Neural cell (in vitro differentiated cells): ENCODE measurements around the gene RBM6. TPM values are rescaled to one million over a fixed set of nuclear protein-coding genes. Genes with fewer than 3 reads are reported as not detected.

ENCODE experiments used
- H2AFZ ChIP-seq: fragments of 200-600, 300-800 bp; sonication (generic), shearing (Covaris generic); 2 replicates; pipeline ENCODE4 v1.6.0; 2014; ENCODE audit warnings: low read depth, mild to moderate bottlenecking, antibody characterized with exemption, low read length, moderate library complexity
- H3F3A ChIP-seq: fragments of 200-600 bp; shearing (Covaris generic); 2 replicates; pipeline ENCODE4 v1.6.1; 2016; ENCODE audit warnings: mild to moderate bottlenecking, moderate library complexity, mixed read lengths, antibody characterized with exemption, low read length; ENCODE audit not compliant: insufficient read depth, poor library complexity, severe bottlenecking
- H3K27ac ChIP-seq: fragments of 200-600, 300-800 bp; sonication (generic), shearing (Covaris generic); 2 replicates; pipeline ENCODE4 v1.5.1; 2014; ENCODE audit warnings: mild to moderate bottlenecking, low read length, moderate library complexity
- H3K27me3 ChIP-seq: fragments of 300-800, 200-600 bp; sonication (generic), shearing (Covaris generic); 2 replicates; pipeline ENCODE4 v1.6.0; 2014; ENCODE audit warnings: mild to moderate bottlenecking, low read depth, low read length, moderate library complexity; ENCODE audit not compliant: insufficient read depth
- H3K36me3 ChIP-seq: fragments of 300-800, 200-600 bp; sonication (generic), shearing (Covaris generic); 2 replicates; pipeline ENCODE4 v1.5.1; 2014; ENCODE audit warnings: mild to moderate bottlenecking, antibody characterized with exemption, low read length, moderate library complexity; ENCODE audit not compliant: insufficient read depth
- H3K4me2 ChIP-seq: fragments of 300-800, 200-600 bp; sonication (generic), shearing (Covaris generic); 2 replicates; pipeline ENCODE4 v1.6.0; 2014; ENCODE audit warnings: mild to moderate bottlenecking, low read length
- H3K4me3 ChIP-seq: fragments of 300-800, 200-600 bp; sonication (generic), shearing (Covaris generic); 2 replicates; pipeline ENCODE4 v1.5.1; 2014; ENCODE audit warnings: mild to moderate bottlenecking, low read length, moderate library complexity
- H3K79me2 ChIP-seq: fragments of 200-600 bp; shearing (Covaris generic); replicated peaks from 2 replicates; pipeline ENCODE4 v1.6.0; 2014; ENCODE audit warnings: mild to moderate bottlenecking, low read length, moderate library complexity; ENCODE audit not compliant: insufficient read depth
- H3K9ac ChIP-seq: fragments of 300-800, 200-600 bp; sonication (generic), shearing (Covaris generic); 2 replicates; pipeline ENCODE4 v1.6.1; 2016; ENCODE audit warnings: mild to moderate bottlenecking, low read length, mixed read lengths
- H3K9me2 ChIP-seq: fragments of 200-600 bp; shearing (Covaris generic); 2 replicates; pipeline ENCODE4 v1.6.1; 2016; ENCODE audit warnings: mild to moderate bottlenecking, low read length, mixed read lengths; ENCODE audit not compliant: insufficient read depth
- H3K9me3 ChIP-seq: fragments of 200-600, 300-800 bp; sonication (generic), shearing (Covaris generic); 2 replicates; pipeline ENCODE4 v1.6.1; 2016; ENCODE audit warnings: mild to moderate bottlenecking, mixed run types, low read length, moderate library complexity, mixed read lengths
- H4K20me1 ChIP-seq: fragments of 200-600 bp; shearing (Covaris generic); 2 replicates; pipeline ENCODE4 v1.6.1; 2016; ENCODE audit warnings: mild to moderate bottlenecking, mixed run types; ENCODE audit not compliant: insufficient read depth
- EP300 ChIP-seq: fragments of 450-650 bp; conservative IDR thresholded peaks from 2 replicates; pipeline ENCODE4 v1.6.1; 2014; ENCODE audit warnings: antibody characterized with exemption, mild to moderate bottlenecking, moderate library complexity; ENCODE audit not compliant: poor library complexity, severe bottlenecking
- EZH2 ChIP-seq: fragments of 200-600, 300-800 bp; shearing (Covaris generic), sonication (generic); IDR thresholded peaks from 2 replicates; pipeline ENCODE4 v1.6.1; 2014; ENCODE audit warnings: antibody characterized with exemption, low read length, borderline replicate concordance, mild to moderate bottlenecking; ENCODE audit not compliant: insufficient read depth, poor library complexity, severe bottlenecking
- MXI1 ChIP-seq: fragments of 450-650 bp; conservative IDR thresholded peaks from 2 replicates; pipeline ENCODE4 v1.6.1; 2014; ENCODE audit warnings: antibody characterized with exemption, mild to moderate bottlenecking; ENCODE audit not compliant: poor library complexity, severe bottlenecking
- POLR2AphosphoS5 ChIP-seq: IDR thresholded peaks from 2 replicates; pipeline ENCODE4 v1.6.1; 2012
- RAD21 ChIP-seq: fragments of 450-650 bp; conservative IDR thresholded peaks from 2 replicates; pipeline ENCODE4 v1.6.1; 2014; ENCODE audit warnings: antibody characterized with exemption, mild to moderate bottlenecking, moderate library complexity
- SMC3 ChIP-seq: fragments of 450-650 bp; conservative IDR thresholded peaks from 2 replicates; pipeline ENCODE4 v1.6.1; 2014; ENCODE audit warnings: antibody characterized with exemption, mild to moderate bottlenecking, moderate library complexity; ENCODE audit not compliant: poor library complexity
- TAF1 ChIP-seq: IDR thresholded peaks from 2 replicates; pipeline ENCODE4 v1.6.1; 2012; ENCODE audit warnings: low read depth
- polyA plus RNA-seq: library from polyadenylated mRNA; depleted of rRNA; stranded (reverse); fragments of >200 nt; gene quantifications from 2 replicates; pipeline ENCODE4 v1.2.3, GENCODE V29; 2014
- TF ChIP-seq, protein P1 (sequence below): fragments of 450-650 bp; IDR thresholded peaks from 2 replicates; pipeline ENCODE4 v1.5.1; 2014; ENCODE audit warnings: antibody characterized with exemption, mild to moderate bottlenecking, moderate library complexity; ENCODE audit not compliant: poor library complexity, severe bottlenecking
- TF ChIP-seq, protein P2 (sequence below): IDR thresholded peaks from 2 replicates; pipeline ENCODE4 v1.6.1; 2012; ENCODE audit warnings: borderline replicate concordance

The RBM6 gene
- polyA plus RNA-seq, 1 donor from 2014 or later = 177 TPM

DNA sequence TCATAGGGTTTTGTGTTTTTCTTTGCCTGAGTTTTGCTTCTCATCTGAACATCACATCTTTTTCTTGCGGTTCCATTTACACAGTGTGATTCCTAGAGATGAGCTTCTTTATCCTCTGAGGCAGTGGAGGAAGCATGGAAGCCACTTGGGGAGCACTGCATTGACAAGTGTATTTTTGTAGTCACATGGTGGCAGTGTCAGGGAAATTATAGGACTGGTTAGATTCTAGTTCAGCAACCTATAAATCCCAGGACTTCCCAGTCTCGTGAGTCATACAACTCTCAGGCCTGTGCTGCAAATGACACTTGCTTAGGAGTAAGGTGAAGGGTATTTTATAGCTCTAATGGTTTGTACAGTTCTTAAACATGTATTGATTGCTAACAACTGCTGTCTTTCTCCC, 58.4 kb downstream of the RBM6 start:
- Histone ChIP-seq H3K36me3 (no peaks in the 10 kb centered on the region), H3K9me3 (no peaks in the 10 kb centered on the region), H3F3A (no peaks in the 10 kb centered on the region), H3K9ac (no peak overlapping the region), H3K4me2 (no peak overlapping the region), H2AFZ (no peak overlapping the region), H3K27ac (no peak overlapping the region), H4K20me1 (no peaks in the 10 kb centered on the region), H3K27me3 (no peaks in the 10 kb centered on the region), H3K4me3 (no peak overlapping the region), H3K79me2 (no peaks in the 10 kb centered on the region), H3K9me2 (no peaks in the 10 kb centered on the region)
- TF ChIP-seq SMC3 (no peak), EZH2 (no peak), POLR2AphosphoS5 (no peak), MXI1 (no peak), EP300 (no peak), RAD21 (no peak)
- TF ChIP-seq, protein P1, sequence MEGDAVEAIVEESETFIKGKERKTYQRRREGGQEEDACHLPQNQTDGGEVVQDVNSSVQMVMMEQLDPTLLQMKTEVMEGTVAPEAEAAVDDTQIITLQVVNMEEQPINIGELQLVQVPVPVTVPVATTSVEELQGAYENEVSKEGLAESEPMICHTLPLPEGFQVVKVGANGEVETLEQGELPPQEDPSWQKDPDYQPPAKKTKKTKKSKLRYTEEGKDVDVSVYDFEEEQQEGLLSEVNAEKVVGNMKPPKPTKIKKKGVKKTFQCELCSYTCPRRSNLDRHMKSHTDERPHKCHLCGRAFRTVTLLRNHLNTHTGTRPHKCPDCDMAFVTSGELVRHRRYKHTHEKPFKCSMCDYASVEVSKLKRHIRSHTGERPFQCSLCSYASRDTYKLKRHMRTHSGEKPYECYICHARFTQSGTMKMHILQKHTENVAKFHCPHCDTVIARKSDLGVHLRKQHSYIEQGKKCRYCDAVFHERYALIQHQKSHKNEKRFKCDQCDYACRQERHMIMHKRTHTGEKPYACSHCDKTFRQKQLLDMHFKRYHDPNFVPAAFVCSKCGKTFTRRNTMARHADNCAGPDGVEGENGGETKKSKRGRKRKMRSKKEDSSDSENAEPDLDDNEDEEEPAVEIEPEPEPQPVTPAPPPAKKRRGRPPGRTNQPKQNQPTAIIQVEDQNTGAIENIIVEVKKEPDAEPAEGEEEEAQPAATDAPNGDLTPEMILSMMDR = no peak
- TF ChIP-seq, protein P2, sequence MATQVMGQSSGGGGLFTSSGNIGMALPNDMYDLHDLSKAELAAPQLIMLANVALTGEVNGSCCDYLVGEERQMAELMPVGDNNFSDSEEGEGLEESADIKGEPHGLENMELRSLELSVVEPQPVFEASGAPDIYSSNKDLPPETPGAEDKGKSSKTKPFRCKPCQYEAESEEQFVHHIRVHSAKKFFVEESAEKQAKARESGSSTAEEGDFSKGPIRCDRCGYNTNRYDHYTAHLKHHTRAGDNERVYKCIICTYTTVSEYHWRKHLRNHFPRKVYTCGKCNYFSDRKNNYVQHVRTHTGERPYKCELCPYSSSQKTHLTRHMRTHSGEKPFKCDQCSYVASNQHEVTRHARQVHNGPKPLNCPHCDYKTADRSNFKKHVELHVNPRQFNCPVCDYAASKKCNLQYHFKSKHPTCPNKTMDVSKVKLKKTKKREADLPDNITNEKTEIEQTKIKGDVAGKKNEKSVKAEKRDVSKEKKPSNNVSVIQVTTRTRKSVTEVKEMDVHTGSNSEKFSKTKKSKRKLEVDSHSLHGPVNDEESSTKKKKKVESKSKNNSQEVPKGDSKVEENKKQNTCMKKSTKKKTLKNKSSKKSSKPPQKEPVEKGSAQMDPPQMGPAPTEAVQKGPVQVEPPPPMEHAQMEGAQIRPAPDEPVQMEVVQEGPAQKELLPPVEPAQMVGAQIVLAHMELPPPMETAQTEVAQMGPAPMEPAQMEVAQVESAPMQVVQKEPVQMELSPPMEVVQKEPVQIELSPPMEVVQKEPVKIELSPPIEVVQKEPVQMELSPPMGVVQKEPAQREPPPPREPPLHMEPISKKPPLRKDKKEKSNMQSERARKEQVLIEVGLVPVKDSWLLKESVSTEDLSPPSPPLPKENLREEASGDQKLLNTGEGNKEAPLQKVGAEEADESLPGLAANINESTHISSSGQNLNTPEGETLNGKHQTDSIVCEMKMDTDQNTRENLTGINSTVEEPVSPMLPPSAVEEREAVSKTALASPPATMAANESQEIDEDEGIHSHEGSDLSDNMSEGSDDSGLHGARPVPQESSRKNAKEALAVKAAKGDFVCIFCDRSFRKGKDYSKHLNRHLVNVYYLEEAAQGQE = no peak

DNA sequence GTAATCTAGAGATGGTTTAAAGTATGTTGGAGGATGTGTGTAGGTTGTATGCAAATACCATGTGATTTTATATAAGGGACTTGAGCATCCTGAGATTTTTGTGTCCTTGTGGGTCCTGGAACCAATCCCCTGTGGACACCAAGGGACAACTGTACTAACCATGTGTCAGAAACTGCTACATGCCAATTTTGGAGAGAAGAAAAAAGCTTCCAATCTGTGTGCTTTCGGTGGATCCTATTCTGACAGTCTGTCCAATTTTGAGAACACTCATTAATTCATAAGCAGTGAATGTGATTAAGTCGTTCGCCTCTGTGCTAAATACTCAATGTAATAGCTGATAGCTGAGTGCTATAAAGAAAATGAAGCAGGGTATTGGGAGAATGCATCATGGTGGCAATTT, 61.6 kb downstream of the RBM6 start:
- Histone ChIP-seq H3K36me3 (no peaks in the 10 kb centered on the region), H3F3A (no peaks in the 10 kb centered on the region), H2AFZ (no peak overlapping the region), H3K27ac (no peak overlapping the region), H3K4me3 (no peak overlapping the region), H3K9ac (no peak overlapping the region), H3K79me2 (no peaks in the 10 kb centered on the region), H3K27me3 (no peaks in the 10 kb centered on the region), H3K9me2 (no peaks in the 10 kb centered on the region), H3K9me3 (no peaks in the 10 kb centered on the region), H4K20me1 (no peaks in the 10 kb centered on the region), H3K4me2 (no peak overlapping the region)
- TF ChIP-seq POLR2AphosphoS5 = no peak
- no peak for TF ChIP-seq EP300
- no peak for TF ChIP-seq EZH2
- no peak for TF ChIP-seq TAF1
- no peak for TF ChIP-seq MXI1
- TF ChIP-seq, protein P2 = no peak
- TF ChIP-seq, protein P1 = no peak
- no peak for TF ChIP-seq SMC3
- TF ChIP-seq RAD21 = no peak
